Breast epithelium (tissue), 4 donors: ENCODE measurements around the gene LY86. TPM values are rescaled to one million over a fixed set of nuclear protein-coding genes. Genes with fewer than 3 reads are reported as not detected.
"Not testable (repeated sequence)": the region's sequence is repeated elsewhere in the genome, so short reads cannot be mapped to it uniquely, and the experiment has no call there.

Source experiments
- DNase-seq, 2 donors: peaks; one replicate each; pipeline ENCODE4 v3.0.0-alpha.2; 2019; ENCODE audit warnings: low spot score in 2 of 2
- H3K27ac ChIP-seq, 2 donors: fragments of 200-600 bp; sonication (generic) in 1 of 2; one replicate each; pipeline ENCODE4 v1.5.1; 2016 to 2019; ENCODE audit warnings: mild to moderate bottlenecking in 1 of 2
- H3K27me3 ChIP-seq, 2 donors: fragments of 200-600 bp; sonication (generic) in 1 of 2; one replicate each; pipeline versions ENCODE4 v1.5.1 to v1.6.0; 2017 to 2019; ENCODE audit warnings: control low read depth in 1 of 2, mild to moderate bottlenecking in 1 of 2
- H3K36me3 ChIP-seq: fragments of 200-600 bp; one replicate; pipeline ENCODE4 v1.5.1; 2019
- H3K4me1 ChIP-seq, 2 donors: fragments of 200-600 bp; sonication (generic); one replicate each; pipeline ENCODE4 v1.5.1; 2016 to 2019; ENCODE audit warnings: control low read depth in 1 of 2
- H3K4me3 ChIP-seq, 3 donors: fragments of 200-600 bp; sonication (generic); 1 replicate in 2 of 3; 2 replicates in 1 of 3; pipeline ENCODE4 v1.5.1; 2016 to 2019; ENCODE audit warnings: mild to moderate bottlenecking in 3 of 3, moderate library complexity in 2 of 3
- H3K9me3 ChIP-seq, 2 donors: fragments of 200-600 bp; sonication (generic) in 1 of 2; one replicate each; pipeline ENCODE4 v1.5.1; 2016 to 2019; ENCODE audit warnings: control low read depth in 1 of 2
- CTCF ChIP-seq, 3 donors: fragments of 450-650 bp; IDR thresholded peaks; one replicate each; pipeline ENCODE4 v1.5.1; 2016 to 2017; ENCODE audit warnings: antibody characterized with exemption in 3 of 3, mild to moderate bottlenecking in 3 of 3, moderate library complexity in 3 of 3
- POLR2A ChIP-seq: fragments of 450-650 bp; IDR thresholded peaks from one replicate; pipeline ENCODE4 v1.6.1; 2016; ENCODE audit warnings: antibody characterized with exemption, mild to moderate bottlenecking, moderate library complexity
- POLR2AphosphoS5 ChIP-seq, 3 donors: sonication (generic); formaldehyde crosslinking; IDR thresholded peaks; one replicate each; pipeline ENCODE4 v1.6.1; 2017; ENCODE audit warnings: antibody characterized with exemption in 3 of 3
- intact Hi-C: fragments of 100-400 bp; cut with DNase I; formaldehyde crosslinking; loops from one replicate; pipeline ENCODE4 v1.15.1; 2023; ENCODE audit warnings: low total_unique reads
- total RNA-seq, 3 donors: library from RNA; depleted of rRNA; stranded (reverse); fragments of >200 nt; gene quantifications; one replicate each; pipeline ENCODE4 v1.1.0, GENCODE V29; 2016

Gene LY86
- total RNA-seq, 3 donors from 2014 or later: 3.3 to 8.3 (median 3.4) TPM

GRCh38 chr6:6609450-6609849 is 20.9 kb downstream of the LY86 start:
- TF ChIP-seq POLR2AphosphoS5 (IDR thresholded peaks at IDR 0.05) (no peak), CTCF (IDR thresholded peaks at IDR 0.05) (no peak), POLR2A (no peak)
- intact Hi-C loops: no loop called here
- H3K4me1 ChIP-seq: no peaks in the 10 kb centered on the region
- no peaks in the 10 kb centered on the region for H3K36me3 ChIP-seq
- peaks cover 4 to 5% of the 10 kb centered on the region in 2 donors for H3K9me3 ChIP-seq
- no peak overlapping the region for H3K27ac ChIP-seq
- H3K4me3 ChIP-seq: no peak overlapping the region
- DNase-seq: no peak
- no peaks in the 10 kb centered on the region for H3K27me3 ChIP-seq

DNA sequence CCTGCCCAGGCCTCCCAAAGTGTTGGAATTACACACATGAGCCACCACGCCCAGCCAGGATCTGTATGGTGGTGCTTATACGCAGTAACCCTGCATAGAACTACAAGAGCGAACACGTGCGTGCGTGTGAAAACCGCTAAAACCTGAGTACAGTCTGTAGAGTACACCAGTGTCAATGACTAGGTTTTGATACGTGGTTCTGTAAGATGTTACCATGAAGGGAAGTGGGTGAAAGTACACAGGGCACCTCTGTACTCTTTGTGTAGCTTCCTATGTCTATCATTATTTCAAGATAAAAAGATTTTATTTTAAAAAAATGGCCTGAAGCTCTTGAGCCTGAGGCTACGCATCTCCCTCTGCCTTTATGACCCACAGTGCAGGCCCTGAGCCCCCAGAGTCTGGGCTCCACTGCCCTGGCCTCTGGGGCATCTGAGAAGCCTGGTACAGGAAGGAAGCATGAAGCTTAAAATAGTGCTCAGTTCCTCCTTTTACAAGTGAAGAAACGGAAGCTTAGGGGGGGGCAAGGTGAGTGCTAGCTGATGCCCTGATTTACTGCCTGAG is 21.6 kb downstream of the LY86 start:
- DNase-seq: no peak
- Histone ChIP-seq H3K27ac (no peak overlapping the region), H3K36me3 (no peaks in the 10 kb centered on the region), H3K27me3 (no peaks in the 10 kb centered on the region), H3K4me1 (no peaks in the 10 kb centered on the region), H3K9me3 (peaks cover 0 to 4% of the 10 kb centered on the region in 2 donors), H3K4me3 (no peak overlapping the region)
- no peak for TF ChIP-seq POLR2AphosphoS5 (IDR thresholded peaks at IDR 0.05)
- TF ChIP-seq POLR2A: no peak
- no peak for TF ChIP-seq CTCF (IDR thresholded peaks at IDR 0.05)
- intact Hi-C loops: no loop called here

GRCh38 chr6:6611486-6611885 is 23.0 kb downstream of the LY86 start:
- intact Hi-C loops: no loop called here
- Histone ChIP-seq H3K9me3 (peaks cover 0 to 2% of the 10 kb centered on the region in 2 donors), H3K36me3 (no peaks in the 10 kb centered on the region), H3K4me3 (no peak overlapping the region), H3K27me3 (no peaks in the 10 kb centered on the region), H3K4me1 (no peaks in the 10 kb centered on the region), H3K27ac (no peak overlapping the region)
- TF ChIP-seq POLR2AphosphoS5 (IDR thresholded peaks at IDR 0.05): no peak
- no peak for TF ChIP-seq POLR2A
- no peak for TF ChIP-seq CTCF (IDR thresholded peaks at IDR 0.05)
- DNase-seq: no peak

DNA sequence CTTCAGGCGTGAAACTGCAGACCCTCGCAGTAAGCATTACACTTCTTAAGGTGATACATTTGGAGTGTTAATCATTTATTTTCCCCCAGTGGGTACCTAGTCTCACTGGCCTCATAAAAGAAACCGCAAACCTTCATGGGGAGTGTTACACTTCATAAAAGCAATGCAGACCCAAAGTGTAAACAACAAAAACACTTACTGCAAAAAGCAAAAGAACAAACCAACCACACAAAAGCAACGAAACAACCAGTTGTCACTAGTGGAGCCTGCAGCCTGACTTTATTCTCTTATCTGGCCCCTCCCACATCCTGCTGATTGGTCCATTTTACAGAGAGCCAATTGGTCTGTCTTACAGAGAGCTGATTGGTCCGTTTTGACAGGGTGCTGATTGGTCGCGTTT is 23.8 kb downstream of the LY86 start:
- no peak for DNase-seq
- Histone ChIP-seq H3K9me3 (no peaks in the 10 kb centered on the region), H3K27ac (no peak overlapping the region), H3K36me3 (no peaks in the 10 kb centered on the region), H3K4me1 (no peaks in the 10 kb centered on the region), H3K4me3 (no peak overlapping the region), H3K27me3 (no peaks in the 10 kb centered on the region)
- intact Hi-C loops: no loop called here
- TF ChIP-seq POLR2A (no peak), POLR2AphosphoS5 (IDR thresholded peaks at IDR 0.05) (no peak), CTCF (IDR thresholded peaks at IDR 0.05) (no peak)

GRCh38 chr6:6613103-6613718 is 24.7 kb downstream of the LY86 start:
- H3K4me1 ChIP-seq, DNase-seq, H3K36me3 ChIP-seq, H3K27me3 ChIP-seq, H3K4me3 ChIP-seq, H3K27ac ChIP-seq, intact Hi-C loops, H3K9me3 ChIP-seq: not testable (repeated sequence)
